ENCODE measurements around the gene ADGRE2. TPM values are rescaled to one million over a fixed set of nuclear protein-coding genes. Genes with fewer than 3 reads are reported as not detected.

ADGRE2 gene
- total RNA-seq, 1 experiment from 2014 or later = 8.0 TPM

GRCh38 chr19:14700711-14701375 is 77.5 kb downstream of the ADGRE2 start:
- Mint-ChIP-seq H3K9me3 (ENCODE audit: unreplicated experiment) (no peaks in the 10 kb centered on the region), H3K27ac (ENCODE audit: low read depth, unreplicated experiment) (no peak overlapping the region), H3K27me3 (ENCODE audit: insufficient read depth, unreplicated experiment) (no peaks in the 10 kb centered on the region), H3K36me3 (ENCODE audit: insufficient read depth, unreplicated experiment) (peaks cover 78% of the 10 kb centered on the region), H3K4me3 (ENCODE audit: unreplicated experiment) (no peak overlapping the region), H3K4me1 (ENCODE audit: insufficient read depth, unreplicated experiment) (no peaks in the 10 kb centered on the region)
- TF ChIP-seq CTCF (IDR thresholded peaks at IDR 0.05; ENCODE audit: unreplicated experiment) = no peak
- ChIA-PET CTCF (interaction anchor here (0.7 kb wide), 1 partner anchor 681 kb away, joined by 3 read pairs; no protein-coding TSS in a partner anchor), POLR2A (interaction anchor here (2.4 kb wide), 1 partner anchor 10 kb away, joined by 10 read pairs; the partner anchor contains the start of gene ZNF333)
- DNase-seq (ENCODE audit: unreplicated experiment) = no peak
- no TSS peak for BruUV-seq (replicated peaks)
- intact Hi-C loops (cut with micrococcal nuclease) = no loop called here

GRCh38 chr19:14699641-14700040 is 78.7 kb downstream of the ADGRE2 start:
- intact Hi-C loops (cut with micrococcal nuclease) = no loop called here
- no peak for DNase-seq (ENCODE audit: unreplicated experiment)
- H3K4me1 Mint-ChIP-seq (ENCODE audit: insufficient read depth, unreplicated experiment) = no peaks in the 10 kb centered on the region
- H3K9me3 Mint-ChIP-seq (ENCODE audit: unreplicated experiment) = no peaks in the 10 kb centered on the region
- H3K36me3 Mint-ChIP-seq (ENCODE audit: insufficient read depth, unreplicated experiment) = peaks cover 90% of the 10 kb centered on the region
- H3K4me3 Mint-ChIP-seq (ENCODE audit: unreplicated experiment) = no peak overlapping the region
- H3K27me3 Mint-ChIP-seq (ENCODE audit: insufficient read depth, unreplicated experiment) = no peaks in the 10 kb centered on the region
- H3K27ac Mint-ChIP-seq (ENCODE audit: low read depth, unreplicated experiment) = no peak overlapping the region
- ChIA-PET CTCF (interaction anchor here (0.5 kb wide), 1 partner anchor 40 kb away, joined by 3 read pairs; no protein-coding TSS in a partner anchor), POLR2A (interaction anchor here (2.4 kb wide), 1 partner anchor 9 kb away, joined by 10 read pairs; the partner anchor contains the start of gene ZNF333)
- BruUV-seq (replicated peaks) = no TSS peak
- TF ChIP-seq CTCF (IDR thresholded peaks at IDR 0.05; ENCODE audit: unreplicated experiment) = no peak

GRCh38 chr19:14695471-14695870 is 82.9 kb downstream of the ADGRE2 start:
- no peaks in the 10 kb centered on the region for H3K9me3 Mint-ChIP-seq (ENCODE audit: unreplicated experiment)
- H3K27me3 Mint-ChIP-seq (ENCODE audit: insufficient read depth, unreplicated experiment) = no peaks in the 10 kb centered on the region
- TF ChIP-seq CTCF (IDR thresholded peaks at IDR 0.05; ENCODE audit: unreplicated experiment) = no peak
- H3K4me3 Mint-ChIP-seq (ENCODE audit: unreplicated experiment) = no peak overlapping the region
- ChIA-PET POLR2A (no interaction called here), CTCF (interaction anchor here (0.8 kb wide), 1 partner anchor 15 kb away, joined by 3 read pairs; no protein-coding TSS in a partner anchor)
- H3K36me3 Mint-ChIP-seq (ENCODE audit: insufficient read depth, unreplicated experiment) = peaks cover 66% of the 10 kb centered on the region
- no peaks in the 10 kb centered on the region for H3K4me1 Mint-ChIP-seq (ENCODE audit: insufficient read depth, unreplicated experiment)
- no TSS peak for BruUV-seq (replicated peaks)
- intact Hi-C loops (cut with micrococcal nuclease) = no loop called here
- no peak for DNase-seq (ENCODE audit: unreplicated experiment)
- H3K27ac Mint-ChIP-seq (ENCODE audit: low read depth, unreplicated experiment) = no peak overlapping the region

GRCh38 chr19:14694641-14695266 is 83.6 kb downstream of the ADGRE2 start:
- H3K36me3 Mint-ChIP-seq (ENCODE audit: insufficient read depth, unreplicated experiment) = peaks cover 59% of the 10 kb centered on the region
- H3K4me3 Mint-ChIP-seq (ENCODE audit: unreplicated experiment) = no peak overlapping the region
- H3K4me1 Mint-ChIP-seq (ENCODE audit: insufficient read depth, unreplicated experiment) = no peaks in the 10 kb centered on the region
- no peak for TF ChIP-seq CTCF (IDR thresholded peaks at IDR 0.05; ENCODE audit: unreplicated experiment)
- H3K9me3 Mint-ChIP-seq (ENCODE audit: unreplicated experiment) = no peaks in the 10 kb centered on the region
- BruUV-seq (replicated peaks) = no TSS peak
- intact Hi-C loops (cut with micrococcal nuclease) = no loop called here
- no peak overlapping the region for H3K27ac Mint-ChIP-seq (ENCODE audit: low read depth, unreplicated experiment)
- POLR2A ChIA-PET = no interaction called here
- DNase-seq (ENCODE audit: unreplicated experiment) = no peak
- CTCF ChIA-PET = interaction anchor here (0.6 to 0.8 kb wide), 3 partner anchors 14 to 1347 kb away, joined by 3 to 5 read pairs (median 3); no protein-coding TSS in a partner anchor
- no peaks in the 10 kb centered on the region for H3K27me3 Mint-ChIP-seq (ENCODE audit: insufficient read depth, unreplicated experiment)
